Panc1 (cell line): ENCODE data around the gene HUNK.

Experiments
- POLR2AphosphoS5 ChIP-seq: IDR thresholded peaks from 2 replicates; pipeline ENCODE4 v1.6.1; 2012; ENCODE audit warnings: mild to moderate bottlenecking, low read depth, low read length, moderate library complexity
- SIN3A ChIP-seq: IDR thresholded peaks from 2 replicates; pipeline ENCODE4 v1.6.1; 2012; ENCODE audit warnings: low read depth, mild to moderate bottlenecking, low read length, moderate library complexity, borderline replicate concordance; ENCODE audit not compliant: insufficient read depth
- TCF7L2 ChIP-seq: IDR thresholded peaks from 2 replicates; pipeline ENCODE4 v1.6.1; 2011; ENCODE audit warnings: mild to moderate bottlenecking, low read depth, low read length, inconsistent platforms
- TF ChIP-seq, protein P1 (sequence below): fragments of 450-650 bp; IDR thresholded peaks from 2 replicates; pipeline ENCODE4 v1.5.1; 2017; ENCODE audit warnings: mild to moderate bottlenecking
- TF ChIP-seq, protein P2 (sequence below), 2 experiments: IDR thresholded peaks; 2 replicates each; pipeline ENCODE4 v1.6.1; 2011 to 2012; ENCODE audit warnings: low read depth in 2 of 2, control low read depth in 1 of 2, low read length in 1 of 2, mild to moderate bottlenecking in 1 of 2, moderate library complexity in 1 of 2; ENCODE audit not compliant: insufficient read depth in 1 of 2

DNA sequence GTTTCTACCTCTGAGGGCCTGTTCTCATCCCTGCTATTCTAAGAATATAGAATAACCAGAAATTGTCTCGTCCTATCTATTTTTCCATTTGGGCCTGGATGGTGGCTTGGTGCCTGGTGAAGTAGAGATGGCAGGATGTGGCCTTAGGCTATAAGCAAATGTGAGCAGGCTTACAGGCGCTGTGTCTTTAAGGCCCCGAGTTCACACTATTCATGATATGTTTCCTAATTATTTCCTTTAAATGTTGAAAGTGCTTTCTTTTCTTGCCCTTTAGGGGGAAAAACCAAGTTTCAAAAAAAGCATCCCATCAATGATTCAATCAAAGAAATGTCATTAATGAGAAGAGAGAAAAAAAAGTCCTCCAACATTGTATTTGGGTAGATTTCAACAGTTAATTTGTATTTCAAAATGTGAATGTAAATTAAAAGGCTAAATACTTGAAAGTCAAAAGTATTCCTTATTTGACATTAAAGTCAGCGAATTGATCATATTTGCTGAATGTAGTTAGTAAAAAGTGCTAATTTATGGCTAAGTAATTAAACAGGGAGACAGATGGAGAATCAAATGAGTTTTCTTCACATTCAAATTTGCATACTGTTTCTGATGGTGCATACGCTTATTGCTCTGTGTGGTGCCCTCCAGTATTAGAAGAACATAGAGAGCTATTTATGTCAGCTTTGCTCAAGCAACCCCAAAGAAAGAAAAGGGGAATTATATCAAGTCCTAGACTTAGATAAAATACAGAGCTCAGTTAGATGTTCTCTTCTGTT is 34.0 kb upstream of the HUNK start:
- TF ChIP-seq POLR2AphosphoS5 (no peak), SIN3A (no peak), TCF7L2 (no peak)
- TF ChIP-seq, protein P1, sequence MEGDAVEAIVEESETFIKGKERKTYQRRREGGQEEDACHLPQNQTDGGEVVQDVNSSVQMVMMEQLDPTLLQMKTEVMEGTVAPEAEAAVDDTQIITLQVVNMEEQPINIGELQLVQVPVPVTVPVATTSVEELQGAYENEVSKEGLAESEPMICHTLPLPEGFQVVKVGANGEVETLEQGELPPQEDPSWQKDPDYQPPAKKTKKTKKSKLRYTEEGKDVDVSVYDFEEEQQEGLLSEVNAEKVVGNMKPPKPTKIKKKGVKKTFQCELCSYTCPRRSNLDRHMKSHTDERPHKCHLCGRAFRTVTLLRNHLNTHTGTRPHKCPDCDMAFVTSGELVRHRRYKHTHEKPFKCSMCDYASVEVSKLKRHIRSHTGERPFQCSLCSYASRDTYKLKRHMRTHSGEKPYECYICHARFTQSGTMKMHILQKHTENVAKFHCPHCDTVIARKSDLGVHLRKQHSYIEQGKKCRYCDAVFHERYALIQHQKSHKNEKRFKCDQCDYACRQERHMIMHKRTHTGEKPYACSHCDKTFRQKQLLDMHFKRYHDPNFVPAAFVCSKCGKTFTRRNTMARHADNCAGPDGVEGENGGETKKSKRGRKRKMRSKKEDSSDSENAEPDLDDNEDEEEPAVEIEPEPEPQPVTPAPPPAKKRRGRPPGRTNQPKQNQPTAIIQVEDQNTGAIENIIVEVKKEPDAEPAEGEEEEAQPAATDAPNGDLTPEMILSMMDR = no peak
- TF ChIP-seq, protein P2, sequence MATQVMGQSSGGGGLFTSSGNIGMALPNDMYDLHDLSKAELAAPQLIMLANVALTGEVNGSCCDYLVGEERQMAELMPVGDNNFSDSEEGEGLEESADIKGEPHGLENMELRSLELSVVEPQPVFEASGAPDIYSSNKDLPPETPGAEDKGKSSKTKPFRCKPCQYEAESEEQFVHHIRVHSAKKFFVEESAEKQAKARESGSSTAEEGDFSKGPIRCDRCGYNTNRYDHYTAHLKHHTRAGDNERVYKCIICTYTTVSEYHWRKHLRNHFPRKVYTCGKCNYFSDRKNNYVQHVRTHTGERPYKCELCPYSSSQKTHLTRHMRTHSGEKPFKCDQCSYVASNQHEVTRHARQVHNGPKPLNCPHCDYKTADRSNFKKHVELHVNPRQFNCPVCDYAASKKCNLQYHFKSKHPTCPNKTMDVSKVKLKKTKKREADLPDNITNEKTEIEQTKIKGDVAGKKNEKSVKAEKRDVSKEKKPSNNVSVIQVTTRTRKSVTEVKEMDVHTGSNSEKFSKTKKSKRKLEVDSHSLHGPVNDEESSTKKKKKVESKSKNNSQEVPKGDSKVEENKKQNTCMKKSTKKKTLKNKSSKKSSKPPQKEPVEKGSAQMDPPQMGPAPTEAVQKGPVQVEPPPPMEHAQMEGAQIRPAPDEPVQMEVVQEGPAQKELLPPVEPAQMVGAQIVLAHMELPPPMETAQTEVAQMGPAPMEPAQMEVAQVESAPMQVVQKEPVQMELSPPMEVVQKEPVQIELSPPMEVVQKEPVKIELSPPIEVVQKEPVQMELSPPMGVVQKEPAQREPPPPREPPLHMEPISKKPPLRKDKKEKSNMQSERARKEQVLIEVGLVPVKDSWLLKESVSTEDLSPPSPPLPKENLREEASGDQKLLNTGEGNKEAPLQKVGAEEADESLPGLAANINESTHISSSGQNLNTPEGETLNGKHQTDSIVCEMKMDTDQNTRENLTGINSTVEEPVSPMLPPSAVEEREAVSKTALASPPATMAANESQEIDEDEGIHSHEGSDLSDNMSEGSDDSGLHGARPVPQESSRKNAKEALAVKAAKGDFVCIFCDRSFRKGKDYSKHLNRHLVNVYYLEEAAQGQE (IDR thresholded peaks at IDR 0.05; ENCODE audit: insufficient read depth in 1 of 2, low read depth in 2 of 2, low read length in 1 of 2) = no peak
